Esophagus squamous epithelium (tissue), 5 donors: Measurements from ENCODE around the gene KCNB1. TPM values are rescaled to one million over a fixed set of nuclear protein-coding genes. Genes with fewer than 3 reads are reported as not detected.
A peak's percentile ranks its signal among the peaks of the same experiment; 100 is the strongest.

Source experiments
- DNase-seq: peaks from one replicate; lab custom pipeline; 2025; lab: John Stamatoyannopoulos, UW
- H3K27ac ChIP-seq, 4 donors: fragments of 200-600 bp; sonication (generic); one replicate each; pipeline ENCODE4 v1.5.1; 2016 to 2019; ENCODE audit warnings: mild to moderate bottlenecking in 1 of 4
- H3K27me3 ChIP-seq, 4 donors: fragments of 200-600 bp; sonication (generic); 1 replicate in 3 of 4; 2 replicates in 1 of 4; pipeline versions ENCODE4 v1.5.1 to v1.6.0; 2017 to 2021; ENCODE audit warnings: antibody characterized with exemption in 1 of 4
- H3K36me3 ChIP-seq, 3 donors: fragments of 200-600 bp; sonication (generic); one replicate each; pipeline ENCODE4 v1.5.1; 2016 to 2019
- H3K4me1 ChIP-seq, 3 donors: fragments of 200-600 bp; sonication (generic); one replicate each; pipeline ENCODE4 v1.5.1; 2017 to 2019
- H3K4me3 ChIP-seq, 4 donors: fragments of 200-600 bp; sonication (generic); 1 replicate in 3 of 4; 2 replicates in 1 of 4; pipeline ENCODE4 v1.5.1; 2016 to 2019; ENCODE audit warnings: mild to moderate bottlenecking in 2 of 4, moderate library complexity in 1 of 4
- H3K9me3 ChIP-seq, 3 donors: fragments of 200-600 bp; sonication (generic); one replicate each; pipeline ENCODE4 v1.5.1; 2016 to 2019
- POLR2A ChIP-seq, 4 donors: fragments of 450-650 bp; IDR thresholded peaks; one replicate each; pipeline ENCODE4 v1.6.1; 2017; ENCODE audit warnings: antibody characterized with exemption in 4 of 4, mild to moderate bottlenecking in 4 of 4, moderate library complexity in 3 of 4
- WGBS, 2 donors: methylation state at CpG; one replicate each; pipeline ENCODE4 v1.1.5; 2018; 5-methylcytosine and 5-hydroxymethylcytosine counted together
- intact Hi-C: fragments of 100-400 bp; cut with DNase I; formaldehyde crosslinking; loops from one replicate; pipeline ENCODE4 v1.15.0; 2022
- total RNA-seq, 4 donors: library from RNA; depleted of rRNA; stranded (reverse); fragments of >200 nt; gene quantifications; one replicate each; pipeline ENCODE4 v1.1.0, GENCODE V29; 2016
- TF ChIP-seq, protein P1 (sequence below), 6 experiments: fragments of 450-650 bp in 4 of 6; fragments of 200-600 bp in 2 of 6; sonication (generic) in 2 of 6; IDR thresholded peaks; one replicate each; pipeline ENCODE4 v1.5.1; 2016 to 2019; ENCODE audit warnings: antibody characterized with exemption in 6 of 6, mild to moderate bottlenecking in 4 of 6, moderate library complexity in 4 of 6
- donor health status: DM: yes; HTN: yes; CAD: no.

The KCNB1 gene
- total RNA-seq, 4 donors from 2014 or later, result 0.11 to 3.6 (median 1.1) TPM

DNA sequence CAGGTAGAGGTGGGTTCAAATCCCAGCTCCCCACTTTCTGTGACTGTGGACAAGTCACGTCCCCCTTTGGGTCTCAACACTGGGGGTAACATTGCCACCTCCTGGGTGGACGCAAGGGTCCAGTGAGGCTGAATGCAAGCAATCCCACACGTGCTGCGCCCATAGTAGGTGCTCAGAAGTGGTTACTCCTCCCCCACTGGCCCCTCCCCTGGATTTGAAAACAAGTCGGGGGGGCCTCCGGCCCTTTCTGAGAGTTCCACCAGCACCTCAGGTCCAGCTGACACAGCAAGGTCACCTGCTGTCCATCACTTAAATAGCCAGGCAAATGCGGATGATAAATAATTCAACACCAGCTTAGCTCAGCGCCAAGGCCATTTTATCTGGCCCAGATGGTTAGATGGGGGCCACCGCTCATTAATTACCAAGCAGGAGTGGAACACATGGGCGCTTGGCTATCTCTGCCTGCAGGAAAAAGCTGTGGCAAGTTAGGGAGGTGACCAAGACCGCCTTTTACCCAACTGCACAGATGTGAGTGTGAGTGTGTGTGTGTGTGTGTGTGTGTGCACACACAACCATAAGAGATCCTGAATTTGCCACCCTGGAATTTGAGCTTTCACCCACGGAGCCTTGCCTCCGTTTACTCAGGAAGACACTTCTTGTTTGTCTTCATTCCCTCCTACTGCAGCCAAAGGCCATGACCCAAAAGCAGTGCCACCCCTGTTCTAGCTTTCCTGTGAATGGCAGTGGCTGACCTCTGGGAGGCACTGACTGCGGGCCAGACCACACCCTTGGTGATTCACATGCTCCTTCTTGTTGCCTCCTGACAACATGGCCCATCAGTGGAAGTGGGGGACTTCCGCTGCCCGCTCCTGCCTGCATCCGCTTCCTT, 34.7 kb upstream of the KCNB1 start:
- intact Hi-C loops, result no loop called here
- no peak for DNase-seq
- Histone ChIP-seq H3K27ac (peak overlapping the region in 1 of 4 donors; percentile 42), H3K4me3 (no peak overlapping the region), H3K27me3 (peaks cover 0 to 21% (median 0%) of the 10 kb centered on the region in 4 donors), H3K4me1 (peaks cover 0 to 7% (median 0%) of the 10 kb centered on the region in 3 donors), H3K9me3 (no peaks in the 10 kb centered on the region), H3K36me3 (no peaks in the 10 kb centered on the region)
- TF ChIP-seq, protein P1, sequence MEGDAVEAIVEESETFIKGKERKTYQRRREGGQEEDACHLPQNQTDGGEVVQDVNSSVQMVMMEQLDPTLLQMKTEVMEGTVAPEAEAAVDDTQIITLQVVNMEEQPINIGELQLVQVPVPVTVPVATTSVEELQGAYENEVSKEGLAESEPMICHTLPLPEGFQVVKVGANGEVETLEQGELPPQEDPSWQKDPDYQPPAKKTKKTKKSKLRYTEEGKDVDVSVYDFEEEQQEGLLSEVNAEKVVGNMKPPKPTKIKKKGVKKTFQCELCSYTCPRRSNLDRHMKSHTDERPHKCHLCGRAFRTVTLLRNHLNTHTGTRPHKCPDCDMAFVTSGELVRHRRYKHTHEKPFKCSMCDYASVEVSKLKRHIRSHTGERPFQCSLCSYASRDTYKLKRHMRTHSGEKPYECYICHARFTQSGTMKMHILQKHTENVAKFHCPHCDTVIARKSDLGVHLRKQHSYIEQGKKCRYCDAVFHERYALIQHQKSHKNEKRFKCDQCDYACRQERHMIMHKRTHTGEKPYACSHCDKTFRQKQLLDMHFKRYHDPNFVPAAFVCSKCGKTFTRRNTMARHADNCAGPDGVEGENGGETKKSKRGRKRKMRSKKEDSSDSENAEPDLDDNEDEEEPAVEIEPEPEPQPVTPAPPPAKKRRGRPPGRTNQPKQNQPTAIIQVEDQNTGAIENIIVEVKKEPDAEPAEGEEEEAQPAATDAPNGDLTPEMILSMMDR (IDR thresholded peaks at IDR 0.05), result no peak
- WGBS, 2 donors, result 59 to 70% methylated on average over 8 to 17 of the region's 17 CpGs

- WGBS, 2 donors, result 32 to 49% methylated on average over 3 of the region's 3 CpGs
- intact Hi-C loops, result no loop called here
- no peak for DNase-seq
- TF ChIP-seq POLR2A (IDR thresholded peaks at IDR 0.05), result no peak
- TF ChIP-seq, protein P1 (IDR thresholded peaks at IDR 0.05), result no peak
- Histone ChIP-seq H3K27ac (no peak overlapping the region), H3K4me1 (peaks cover 0 to 19% (median 4%) of the 10 kb centered on the region in 3 donors), H3K27me3 (peaks cover 0 to 32% (median 0%) of the 10 kb centered on the region in 4 donors), H3K4me3 (no peak overlapping the region), H3K36me3 (no peaks in the 10 kb centered on the region), H3K9me3 (no peaks in the 10 kb centered on the region)
Measured at GRCh38 chr20:49515586-49515985, 33.1 kb upstream of the KCNB1 start.

GRCh38 chr20:49513517-49513916, 31.0 kb upstream of the KCNB1 start:
- Histone ChIP-seq H3K27ac (peak overlapping the region in 1 of 4 donors; percentile 9), H3K27me3 (peaks cover 0 to 41% (median 0%) of the 10 kb centered on the region in 4 donors), H3K4me1 (peaks cover 0 to 25% (median 8%) of the 10 kb centered on the region in 3 donors), H3K4me3 (no peak overlapping the region), H3K36me3 (no peaks in the 10 kb centered on the region), H3K9me3 (no peaks in the 10 kb centered on the region)
- no peak for TF ChIP-seq POLR2A (IDR thresholded peaks at IDR 0.05)
- TF ChIP-seq, protein P1 (IDR thresholded peaks at IDR 0.05), result no peak
- DNase-seq, result no peak
- intact Hi-C loops, result no loop called here
- WGBS, 2 donors, result 72 to 91% methylated on average over 2 of the region's 2 CpGs

GRCh38 chr20:49513009-49513408, 30.5 kb upstream of the KCNB1 start:
- intact Hi-C loops, result no loop called here
- Histone ChIP-seq H3K9me3 (no peaks in the 10 kb centered on the region), H3K36me3 (no peaks in the 10 kb centered on the region), H3K4me3 (no peak overlapping the region), H3K4me1 (peaks cover 0 to 31% (median 8%) of the 10 kb centered on the region in 3 donors), H3K27me3 (peaks cover 0 to 41% (median 0%) of the 10 kb centered on the region in 4 donors), H3K27ac (no peak overlapping the region)
- no peak for DNase-seq
- WGBS, 2 donors, result 80 to 86% methylated on average over 10 to 11 of the region's 11 CpGs
- TF ChIP-seq, protein P1 (IDR thresholded peaks at IDR 0.05), result no peak
- no peak for TF ChIP-seq POLR2A (IDR thresholded peaks at IDR 0.05)
